Vagina (tissue), 2 donors: ENCODE data around the gene ZNF579. TPM values are rescaled to one million over a fixed set of nuclear protein-coding genes. Genes with fewer than 3 reads are reported as not detected.

Experiments
- DNase-seq, 2 donors: peaks; one replicate each; pipeline ENCODE4 v3.0.0-alpha.2; 2017; ENCODE audit errors: extremely low spot score in 2 of 2
- H3K27ac ChIP-seq: fragments of 200-600 bp; sonication (generic); one replicate; pipeline ENCODE4 v1.5.1; 2019
- H3K27me3 ChIP-seq: fragments of 200-600 bp; sonication (generic); one replicate; pipeline ENCODE4 v1.5.1; 2019
- H3K36me3 ChIP-seq, 2 donors: fragments of 200-600 bp; sonication (generic); one replicate each; pipeline ENCODE4 v1.5.1; 2017 to 2019
- H3K4me1 ChIP-seq: fragments of 200-600 bp; sonication (generic); one replicate; pipeline ENCODE4 v1.5.1; 2019
- H3K4me3 ChIP-seq, 2 donors: fragments of 200-600 bp; sonication (generic); 1 replicate in 1 of 2; 2 replicates in 1 of 2; pipeline ENCODE4 v1.5.1; 2016 to 2019
- H3K9me3 ChIP-seq: fragments of 200-600 bp; sonication (generic); one replicate; pipeline ENCODE4 v1.5.1; 2019
- CTCF ChIP-seq, 3 experiments: fragments of 450-650 bp in 2 of 3; fragments of 200-600 bp in 1 of 3; sonication (generic) in 1 of 3; IDR thresholded peaks; one replicate each; pipeline ENCODE4 v1.5.1; 2017 to 2019; ENCODE audit warnings: antibody characterized with exemption in 3 of 3, mild to moderate bottlenecking in 2 of 3, moderate library complexity in 2 of 3
- POLR2A ChIP-seq, 2 donors: fragments of 450-650 bp; IDR thresholded peaks; one replicate each; pipeline ENCODE4 v1.6.1; 2017; ENCODE audit warnings: antibody characterized with exemption in 2 of 2, mild to moderate bottlenecking in 2 of 2, moderate library complexity in 2 of 2
- POLR2AphosphoS5 ChIP-seq, 2 donors: sonication (generic); formaldehyde crosslinking; IDR thresholded peaks; one replicate each; pipeline ENCODE4 v1.9.0; 2017; ENCODE audit warnings: antibody characterized with exemption in 2 of 2, mild to moderate bottlenecking in 2 of 2, low read depth in 1 of 2; ENCODE audit not compliant: insufficient read depth in 1 of 2
- intact Hi-C: fragments of 100-400 bp; cut with DNase I; formaldehyde crosslinking; loops from one replicate; pipeline ENCODE4 v1.15.1; 2023
- total RNA-seq: library from RNA; depleted of rRNA; stranded (reverse); fragments of >200 nt; gene quantifications from one replicate; pipeline ENCODE4 v1.2.3, GENCODE V29; 2016

ZNF579 gene
- total RNA-seq, 1 donor from 2014 or later, result 3.2 TPM

DNA sequence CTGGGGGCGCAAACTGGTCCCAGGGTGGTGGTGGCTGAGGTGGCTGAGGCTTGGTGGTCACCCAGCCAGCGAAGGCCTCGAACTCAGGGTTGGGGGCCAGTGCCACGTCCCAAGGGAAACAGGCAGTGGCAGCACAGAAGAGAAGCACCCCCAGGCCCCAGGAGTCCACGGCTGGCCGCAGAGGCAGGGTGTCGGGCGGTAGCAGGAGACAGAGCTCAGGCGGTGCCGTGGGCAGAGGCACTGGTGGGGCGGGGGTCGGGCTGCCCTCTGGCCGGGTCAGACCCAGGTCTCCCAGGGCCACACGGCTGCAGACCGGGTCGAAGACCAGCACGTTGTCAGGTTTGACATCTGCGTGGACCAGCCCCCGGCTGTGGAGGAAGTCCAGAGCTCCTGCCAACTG is 39.6 kb downstream of the ZNF579 start:
- H3K9me3 ChIP-seq, result no peaks in the 10 kb centered on the region
- no peak for TF ChIP-seq CTCF (IDR thresholded peaks at IDR 0.05)
- TF ChIP-seq POLR2AphosphoS5 (IDR thresholded peaks at IDR 0.05; ENCODE audit: insufficient read depth in 1 of 2, low read depth in 1 of 2), result no peak
- TF ChIP-seq POLR2A (IDR thresholded peaks at IDR 0.05), result no peak
- H3K27ac ChIP-seq, result no peak overlapping the region
- intact Hi-C loops, result no loop called here
- H3K4me3 ChIP-seq, result no peak overlapping the region
- H3K27me3 ChIP-seq, result no peaks in the 10 kb centered on the region
- H3K36me3 ChIP-seq, result no peaks in the 10 kb centered on the region
- no peak for DNase-seq
- no peaks in the 10 kb centered on the region for H3K4me1 ChIP-seq

DNA sequence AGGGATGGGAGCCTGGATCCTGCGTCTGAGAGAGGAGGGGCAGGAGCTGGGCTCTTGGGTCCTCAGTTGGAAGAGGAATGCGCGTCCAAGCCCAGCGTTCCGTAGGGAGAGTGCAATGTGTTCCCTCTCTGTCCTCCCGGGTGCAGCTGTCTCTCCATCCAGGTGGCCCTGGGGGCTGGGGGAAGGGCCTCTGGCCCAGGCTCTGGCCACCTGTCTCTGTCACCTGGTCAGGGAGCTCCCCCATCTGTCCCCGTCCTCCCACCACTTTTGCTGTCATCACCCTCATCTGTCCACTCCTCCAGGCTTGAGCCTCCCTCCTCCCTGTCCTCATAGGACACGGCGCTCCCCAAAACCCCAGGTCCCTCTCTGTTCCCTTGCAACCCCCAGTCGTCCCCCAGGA is 40.0 kb downstream of the ZNF579 start:
- intact Hi-C loops, result no loop called here
- Histone ChIP-seq H3K4me1 (no peaks in the 10 kb centered on the region), H3K27ac (no peak overlapping the region), H3K36me3 (no peaks in the 10 kb centered on the region), H3K9me3 (no peaks in the 10 kb centered on the region), H3K4me3 (no peak overlapping the region), H3K27me3 (no peaks in the 10 kb centered on the region)
- TF ChIP-seq CTCF (IDR thresholded peaks at IDR 0.05), result no peak
- no peak for TF ChIP-seq POLR2AphosphoS5 (IDR thresholded peaks at IDR 0.05; ENCODE audit: insufficient read depth in 1 of 2, low read depth in 1 of 2)
- TF ChIP-seq POLR2A (IDR thresholded peaks at IDR 0.05), result no peak
- DNase-seq, result no peak

GRCh38 chr19:55539090-55539984 is 41.3 kb downstream of the ZNF579 start:
- Histone ChIP-seq H3K4me3 (no peak overlapping the region), H3K9me3 (no peaks in the 10 kb centered on the region), H3K27ac (no peak overlapping the region), H3K27me3 (no peaks in the 10 kb centered on the region), H3K36me3 (no peaks in the 10 kb centered on the region), H3K4me1 (no peaks in the 10 kb centered on the region)
- DNase-seq, result no peak
- TF ChIP-seq CTCF (IDR thresholded peaks at IDR 0.05) (no peak), POLR2AphosphoS5 (IDR thresholded peaks at IDR 0.05; ENCODE audit: insufficient read depth in 1 of 2, low read depth in 1 of 2) (no peak), POLR2A (IDR thresholded peaks at IDR 0.05) (no peak)
- intact Hi-C loops, result no loop called here

- no peak overlapping the region for H3K4me3 ChIP-seq
- TF ChIP-seq POLR2A (IDR thresholded peaks at IDR 0.05) (no peak), POLR2AphosphoS5 (IDR thresholded peaks at IDR 0.05; ENCODE audit: insufficient read depth in 1 of 2, low read depth in 1 of 2) (no peak), CTCF (IDR thresholded peaks at IDR 0.05) (no peak)
- H3K4me1 ChIP-seq, result no peaks in the 10 kb centered on the region
- H3K27ac ChIP-seq, result no peak overlapping the region
- DNase-seq, result no peak
- no peaks in the 10 kb centered on the region for H3K27me3 ChIP-seq
- no peaks in the 10 kb centered on the region for H3K9me3 ChIP-seq
- H3K36me3 ChIP-seq, result no peaks in the 10 kb centered on the region
- intact Hi-C loops, result no loop called here
These were observed 42.5 kb downstream of the ZNF579 start for GRCh38 chr19:55538132-55538531.

DNA sequence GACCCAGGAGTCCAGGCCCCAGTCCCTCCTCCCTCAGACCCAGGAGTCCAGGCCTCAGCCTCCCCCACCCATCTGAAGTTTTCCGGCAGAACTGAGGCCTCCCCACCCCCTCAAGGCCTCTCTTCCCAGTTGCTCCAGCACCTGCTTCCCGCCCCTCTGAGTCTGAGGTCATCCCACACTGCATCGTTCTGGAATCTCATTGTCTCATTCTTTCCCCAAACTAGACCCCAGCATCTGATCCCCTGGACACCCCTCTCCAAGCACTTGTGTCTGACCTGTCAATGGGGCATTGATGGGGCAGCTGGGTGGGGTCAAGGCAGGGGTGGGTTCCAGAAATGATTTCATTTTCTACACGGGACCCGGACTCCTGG is 42.9 kb downstream of the ZNF579 start:
- no peaks in the 10 kb centered on the region for H3K36me3 ChIP-seq
- H3K9me3 ChIP-seq, result no peaks in the 10 kb centered on the region
- intact Hi-C loops, result no loop called here
- DNase-seq, result no peak
- no peak overlapping the region for H3K27ac ChIP-seq
- no peaks in the 10 kb centered on the region for H3K4me1 ChIP-seq
- no peak for TF ChIP-seq POLR2A (IDR thresholded peaks at IDR 0.05)
- TF ChIP-seq POLR2AphosphoS5 (IDR thresholded peaks at IDR 0.05; ENCODE audit: insufficient read depth in 1 of 2, low read depth in 1 of 2), result no peak
- TF ChIP-seq CTCF (IDR thresholded peaks at IDR 0.05), result no peak
- no peak overlapping the region for H3K4me3 ChIP-seq
- no peaks in the 10 kb centered on the region for H3K27me3 ChIP-seq
